NOMO-1 (cell line): ENCODE measurements around the gene CEP135.
"Not testable (repeated sequence)": the region's sequence is repeated elsewhere in the genome, so short reads cannot be mapped to it uniquely, and the experiment has no call there.

Experiments used
- DNase-seq, 2 experiments: peaks; one replicate each; lab custom pipeline; 2025; ENCODE audit not compliant: unreplicated experiment in 2 of 2; lab: John Stamatoyannopoulos, UW

Gene CEP135

DNA sequence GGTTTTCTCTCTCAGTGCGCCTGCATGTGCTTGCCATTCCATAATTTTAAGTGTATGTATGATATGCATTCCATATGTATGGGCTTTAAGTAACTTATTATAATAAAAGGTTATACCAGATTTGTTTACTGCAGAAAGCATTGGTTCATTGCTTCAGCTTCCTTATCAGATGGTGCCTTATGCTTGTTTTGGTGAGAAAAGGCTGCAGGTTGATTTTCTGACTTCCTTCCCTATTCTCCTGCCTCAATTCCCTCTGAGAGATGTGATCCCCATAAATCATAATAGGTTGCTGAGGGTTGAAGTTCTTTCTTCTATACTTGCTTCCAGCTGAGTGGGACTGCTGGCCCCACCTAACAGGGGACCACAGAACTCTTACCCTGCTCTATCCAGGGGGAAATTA lies 10.3 kb upstream of the CEP135 start:
- DNase-seq, result no peak

DNA sequence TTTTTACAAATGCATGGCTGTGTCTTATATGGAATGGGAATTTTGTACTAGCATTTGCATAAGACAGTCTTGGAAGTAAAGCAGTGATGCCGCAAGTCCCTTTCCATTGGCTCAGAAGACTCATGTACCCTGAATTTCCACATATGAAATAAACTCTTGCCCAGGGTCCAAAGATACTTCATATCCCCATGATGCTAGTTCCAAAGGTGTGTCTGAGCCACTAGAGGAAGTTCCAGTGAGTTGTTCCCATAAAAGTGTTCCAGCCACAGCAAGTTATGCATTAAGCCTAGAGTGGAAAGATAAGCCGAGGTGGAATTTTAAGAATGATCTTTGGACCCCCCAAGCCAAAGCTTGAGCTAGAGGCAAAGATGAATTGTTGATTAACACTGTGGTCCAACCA lies 9.3 kb upstream of the CEP135 start:
- DNase-seq, result no peak

DNA sequence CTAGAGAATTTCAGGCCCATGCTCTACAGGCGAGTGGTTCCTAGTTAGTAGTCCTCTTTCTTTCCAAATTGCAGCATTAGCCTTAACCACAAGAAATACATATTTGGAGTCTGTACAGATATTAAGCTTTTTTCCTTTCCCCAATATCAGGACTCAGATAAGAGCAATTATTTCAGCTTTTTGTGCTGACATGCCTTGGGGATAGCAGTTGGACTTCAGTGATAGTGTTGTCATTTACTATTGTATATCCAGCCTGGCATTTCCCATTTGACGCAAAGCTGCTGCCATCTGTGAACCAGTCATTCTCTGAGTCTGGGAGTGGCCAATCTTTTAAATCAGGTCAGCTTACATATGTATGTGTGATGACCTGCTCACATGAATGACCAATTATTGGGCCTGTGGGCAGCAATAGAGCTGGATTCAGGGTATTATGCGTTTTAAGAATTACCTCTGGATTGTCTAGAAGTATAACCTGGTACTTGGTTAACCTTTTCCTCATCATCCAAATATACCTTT lies 6.8 kb upstream of the CEP135 start:
- DNase-seq, result no peak

DNA sequence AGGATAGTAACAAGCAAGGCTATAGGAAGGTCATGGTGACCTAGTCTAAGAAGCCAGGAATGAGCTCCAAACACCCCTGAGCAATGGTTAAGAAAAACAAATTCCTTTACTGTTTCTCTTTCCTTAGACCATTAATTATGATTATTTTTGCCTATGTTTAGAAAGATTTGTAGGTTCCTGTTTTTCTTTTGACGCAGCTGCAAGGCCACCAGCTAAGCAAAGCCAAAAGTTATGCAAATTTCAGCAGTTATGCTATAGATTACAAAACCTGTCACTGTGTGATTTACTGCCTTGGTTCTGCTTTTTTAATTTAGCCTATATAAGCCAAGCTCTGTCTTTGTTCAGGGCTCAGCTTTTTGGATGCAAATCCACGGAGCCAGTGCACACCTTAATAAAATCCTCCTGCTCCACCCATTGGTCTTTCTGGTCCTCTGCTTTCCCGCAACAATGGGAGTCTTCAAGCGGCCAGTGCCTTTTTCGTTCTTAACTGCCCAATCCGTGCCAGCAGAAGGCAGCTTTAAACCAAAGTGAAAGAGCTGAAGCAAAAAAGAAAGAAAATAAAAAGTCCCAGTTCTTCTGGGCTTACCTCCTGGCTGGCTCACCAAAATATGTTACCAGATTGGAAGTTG lies 1.4 kb upstream of the CEP135 start:
- peak; percentile 91 to 95 for DNase-seq

DNA sequence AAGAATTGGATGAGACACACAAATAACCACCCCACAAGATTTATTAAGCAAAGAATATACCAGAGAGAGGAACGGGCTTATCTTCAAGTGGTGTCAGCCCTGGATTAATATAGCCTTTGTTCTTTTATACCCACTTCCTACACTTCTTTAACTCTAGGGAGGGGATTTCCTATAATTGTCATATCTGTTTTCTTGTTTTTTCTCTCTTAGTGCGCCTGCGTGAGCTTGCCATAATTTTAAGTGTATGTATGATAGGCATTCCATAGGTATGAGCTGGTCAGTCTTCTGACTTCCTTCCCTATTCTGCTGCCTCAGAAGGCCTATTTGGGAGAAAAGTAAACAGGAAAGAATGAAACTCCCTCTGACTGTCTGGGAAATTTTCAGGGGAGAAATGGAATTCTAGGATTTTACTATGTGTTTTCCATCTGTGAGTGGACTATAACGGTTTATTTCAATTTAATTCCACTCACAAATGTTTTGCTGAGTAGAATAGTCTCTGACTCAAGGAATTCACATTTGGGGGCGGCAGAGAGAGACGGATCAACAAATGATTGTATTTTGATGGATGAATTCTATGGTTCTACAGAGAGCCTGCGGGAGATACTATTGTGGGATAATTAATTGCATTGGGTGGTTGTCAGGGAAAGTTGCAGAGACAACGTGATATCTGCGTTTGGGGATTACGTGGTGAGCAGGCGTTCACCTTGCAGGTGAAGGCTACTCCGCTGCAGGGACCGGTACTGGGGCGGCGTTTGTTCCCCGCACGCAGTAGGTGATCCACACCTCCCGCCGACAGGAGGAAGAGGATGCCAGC lies 626 bp upstream of the CEP135 start:
- peak in 1 of 2 experiments; percentile 33 for DNase-seq

DNA sequence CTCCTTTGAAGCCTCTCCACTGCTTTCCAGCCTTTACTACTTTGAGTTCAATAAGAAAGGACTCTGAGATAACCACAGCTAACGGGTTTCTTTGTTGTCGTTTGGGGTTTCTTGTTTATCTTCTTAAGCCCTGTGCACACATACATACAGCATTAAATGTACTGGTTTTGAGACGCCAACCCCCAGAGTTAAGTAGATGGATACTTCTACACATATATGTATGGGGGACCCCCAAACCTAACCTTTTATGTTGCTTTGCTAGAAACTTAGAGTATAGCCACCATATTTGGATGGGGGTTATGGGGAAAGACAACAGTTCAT lies 697 bp downstream of the CEP135 start:
- no peak for DNase-seq

DNA sequence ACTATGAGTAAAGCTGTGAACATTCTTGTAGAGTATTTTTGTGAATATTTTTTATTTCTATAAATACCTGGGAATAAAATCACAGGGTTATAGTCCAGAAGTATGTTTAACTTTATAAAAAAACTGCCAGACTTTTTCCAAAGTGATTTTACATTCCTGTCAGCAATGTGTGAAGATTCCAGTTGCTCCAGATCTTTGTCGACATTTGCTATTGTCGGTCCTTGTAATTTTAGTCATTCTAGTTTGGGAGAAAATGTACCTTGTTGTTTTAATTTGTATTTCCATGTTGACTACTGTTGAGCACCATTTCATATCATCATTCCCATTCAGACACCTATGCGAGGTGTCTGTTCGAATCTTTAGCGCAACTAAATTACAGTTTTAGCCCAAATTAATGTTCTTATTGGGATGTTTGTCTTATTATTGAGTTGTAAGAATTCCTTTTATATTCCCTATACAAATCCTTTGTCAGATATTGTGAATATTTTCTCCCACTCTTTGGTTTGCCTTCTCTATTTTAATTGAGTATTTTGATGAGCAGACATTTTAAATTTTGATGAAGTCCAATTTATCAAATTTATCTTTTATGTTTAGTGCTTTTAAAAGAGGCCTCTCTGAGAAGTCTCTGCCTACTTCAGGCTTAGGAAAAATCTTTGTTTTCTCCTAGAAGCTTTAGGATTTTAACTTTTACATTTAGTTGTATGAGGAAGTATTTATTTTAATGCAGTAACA lies 2.6 kb downstream of the CEP135 start:
- no peak for DNase-seq

DNA sequence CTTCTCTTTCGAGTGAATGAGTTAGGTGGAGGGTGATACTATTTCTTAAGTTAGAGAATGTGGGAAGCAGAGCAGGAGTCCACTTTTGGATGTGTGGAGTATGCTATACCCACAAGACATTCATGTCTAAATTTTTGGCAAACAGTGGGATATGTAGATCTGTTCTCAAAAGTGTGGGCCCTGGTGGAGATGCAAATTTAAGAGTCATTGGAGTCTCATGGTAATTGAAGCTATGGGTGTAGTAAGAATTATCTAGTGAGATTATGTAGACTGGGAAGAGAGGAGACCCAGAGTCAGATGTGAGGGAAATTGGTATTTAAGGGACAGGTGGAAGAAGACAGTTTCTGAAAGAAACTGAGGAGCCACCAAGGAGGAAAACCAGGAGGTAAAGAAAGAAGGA lies 7.0 kb downstream of the CEP135 start:
- no peak for DNase-seq

DNA sequence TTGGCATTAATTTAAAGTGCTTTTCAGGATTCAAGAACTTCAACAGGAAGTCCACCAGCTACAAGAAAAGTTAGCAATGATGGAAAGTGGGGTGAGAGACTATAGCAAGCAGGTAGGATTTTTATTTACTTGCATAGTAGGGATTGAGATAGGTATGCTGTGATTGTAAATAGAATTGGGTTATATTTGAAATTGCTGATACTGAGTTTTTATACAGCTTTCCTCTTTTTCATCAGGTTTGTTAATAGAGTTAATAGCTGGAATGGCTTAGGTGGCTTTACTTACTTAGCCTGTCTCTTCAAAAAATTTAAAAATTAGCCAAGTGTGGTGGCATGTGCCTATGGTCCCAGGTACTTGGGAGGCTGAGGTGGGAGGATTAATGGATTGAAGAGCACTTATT lies 10.9 kb downstream of the CEP135 start:
- DNase-seq, result no peak

DNA sequence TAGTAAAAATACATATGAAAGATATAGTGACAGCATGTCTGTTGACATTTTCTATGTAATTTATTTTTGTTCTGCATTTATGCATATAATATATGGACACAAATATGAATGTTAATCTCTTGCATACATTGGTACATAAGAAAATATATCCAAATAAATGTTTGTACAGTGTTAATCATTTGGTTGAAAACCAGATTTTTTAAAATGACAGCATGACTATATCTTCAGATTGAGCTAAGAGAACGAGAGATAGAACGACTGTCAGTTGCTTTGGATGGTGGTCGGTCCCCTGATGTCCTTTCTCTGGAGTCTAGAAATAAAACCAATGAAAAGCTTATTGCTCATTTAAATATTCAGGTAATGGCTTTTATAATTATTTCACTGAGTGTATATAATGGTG lies 15.3 kb downstream of the CEP135 start:
- DNase-seq, result no peak

DNA sequence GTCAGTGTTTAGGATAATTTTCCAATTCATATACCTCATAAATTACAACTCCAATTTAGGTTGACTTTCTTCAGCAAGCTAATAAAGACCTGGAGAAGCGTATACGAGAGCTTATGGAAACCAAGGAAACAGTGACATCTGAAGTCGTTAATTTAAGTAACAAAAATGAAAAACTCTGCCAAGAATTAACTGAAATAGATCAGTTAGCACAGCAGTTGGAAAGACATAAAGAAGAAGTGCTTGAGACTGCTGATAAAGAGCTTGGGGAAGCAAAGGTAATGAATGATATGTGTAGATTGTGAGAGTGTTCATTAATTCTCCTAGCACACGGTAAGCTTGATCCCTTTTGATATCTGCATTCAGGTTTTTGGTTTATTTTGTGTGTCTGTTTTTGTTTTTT lies 16.8 kb downstream of the CEP135 start:
- DNase-seq, result no peak

DNA sequence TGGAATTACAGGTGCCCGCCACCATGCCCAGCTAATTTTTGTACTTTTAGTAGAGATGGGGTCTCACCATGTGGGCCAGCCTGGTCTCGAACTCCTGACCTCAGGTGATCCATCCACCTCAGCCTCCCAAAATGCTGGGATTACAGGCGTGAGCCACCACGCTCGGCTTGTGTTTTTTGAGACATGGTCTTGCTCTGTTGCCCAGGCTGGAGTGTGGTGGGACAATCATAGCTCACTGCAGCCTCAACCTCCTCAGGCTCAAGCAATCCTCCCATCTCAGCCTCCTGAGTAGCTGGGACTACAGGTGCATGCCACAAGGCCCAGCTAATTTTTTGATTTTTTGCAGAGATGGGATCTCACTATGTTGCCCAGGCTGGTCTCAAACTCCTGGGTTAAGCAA lies 17.6 kb downstream of the CEP135 start:
- not testable (repeated sequence) for DNase-seq

DNA sequence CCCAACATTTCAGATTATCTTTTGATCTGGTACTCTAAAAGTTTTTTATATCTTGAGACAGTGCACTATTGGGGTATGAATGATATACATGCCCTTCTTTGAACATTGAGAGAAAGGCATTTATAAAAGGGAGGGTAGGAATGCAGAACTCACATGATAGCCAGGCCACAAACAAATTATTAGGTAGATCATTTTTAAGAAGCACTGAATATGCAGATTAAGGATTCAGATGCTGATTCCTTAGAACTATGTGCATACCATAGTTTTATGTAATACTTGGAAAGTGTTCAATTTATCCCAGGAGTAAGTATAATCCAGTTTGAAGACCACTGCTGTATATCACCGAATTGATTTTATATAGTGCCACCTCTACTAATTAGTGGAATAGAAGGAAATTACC lies 18.6 kb downstream of the CEP135 start:
- DNase-seq, result no peak

DNA sequence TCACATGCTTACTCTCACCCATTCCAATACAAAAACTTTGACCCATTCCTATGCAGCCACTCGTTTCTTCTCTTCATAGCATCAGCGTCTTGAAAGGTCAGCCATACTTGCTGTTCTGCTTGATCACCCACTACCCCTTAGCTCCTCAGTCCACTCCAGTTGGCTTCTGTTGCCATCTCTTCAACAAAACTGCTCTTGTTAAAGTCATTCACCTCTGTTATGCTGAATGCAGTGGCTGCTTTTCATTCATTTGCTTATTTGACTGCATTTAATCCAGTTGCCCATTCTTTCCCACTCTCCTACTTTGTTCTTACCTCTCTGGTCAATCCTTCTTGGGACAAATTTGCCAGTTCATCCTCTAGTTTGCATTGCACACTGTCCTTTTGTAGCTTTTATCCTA lies 24.9 kb downstream of the CEP135 start:
- DNase-seq, result no peak

DNA sequence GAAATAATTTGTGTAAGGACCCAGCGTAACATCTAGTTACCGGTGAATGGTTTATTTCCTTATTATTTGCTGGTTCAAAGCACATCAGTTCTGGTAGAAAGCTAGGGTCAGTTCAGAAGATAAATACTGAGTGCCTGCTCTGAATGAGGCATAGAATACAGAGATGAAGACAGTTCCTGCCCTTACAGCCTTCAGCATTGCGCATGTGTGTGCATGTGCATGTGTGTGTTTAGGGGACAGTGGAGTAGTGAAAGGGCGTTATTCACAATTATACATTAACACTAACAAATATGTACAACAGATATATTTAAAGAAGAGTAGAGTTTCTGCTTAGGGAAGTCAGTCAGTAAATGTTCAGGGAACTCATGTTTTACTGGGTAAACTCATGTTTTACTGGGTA lies 29.1 kb downstream of the CEP135 start:
- DNase-seq, result no peak

DNA sequence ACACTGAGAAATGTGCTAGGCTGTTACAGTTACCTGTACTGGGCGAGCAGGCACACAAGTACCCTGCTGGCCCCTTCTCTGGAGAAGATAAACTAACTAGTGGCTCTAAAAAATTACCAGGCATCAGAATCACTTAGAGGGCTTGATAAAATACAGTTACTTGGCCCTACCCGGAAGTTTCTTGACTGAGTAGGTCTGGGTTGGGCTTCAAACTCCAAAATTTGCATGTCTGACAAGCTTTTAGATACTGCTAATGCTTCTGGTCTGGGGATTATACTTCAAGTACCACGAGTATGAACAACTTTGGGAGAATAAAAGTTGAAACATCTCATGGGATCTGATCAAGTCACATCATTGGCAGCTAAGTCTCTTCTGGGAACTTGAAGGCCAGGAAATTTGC lies 30.8 kb downstream of the CEP135 start:
- DNase-seq, result no peak

DNA sequence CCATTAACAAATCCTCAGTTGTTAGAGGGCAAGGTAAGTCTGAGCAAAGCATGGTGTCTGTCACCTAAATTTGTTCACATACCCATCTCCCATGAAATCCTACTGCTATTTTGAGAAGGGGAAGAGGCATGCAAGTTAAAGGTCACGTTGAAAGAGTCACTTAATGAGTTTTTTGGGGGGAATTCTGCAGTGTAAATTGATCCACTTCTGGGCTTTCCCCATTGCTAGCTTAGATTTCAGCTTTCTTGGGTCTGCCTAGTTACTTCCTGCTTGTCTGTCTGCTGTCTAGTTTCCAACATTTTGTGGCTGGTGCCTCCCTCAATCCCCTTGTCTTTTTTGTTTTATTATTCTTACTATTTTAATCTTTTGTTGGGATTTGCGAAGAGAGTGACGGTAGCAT lies 32.0 kb downstream of the CEP135 start:
- DNase-seq, result no peak

DNA sequence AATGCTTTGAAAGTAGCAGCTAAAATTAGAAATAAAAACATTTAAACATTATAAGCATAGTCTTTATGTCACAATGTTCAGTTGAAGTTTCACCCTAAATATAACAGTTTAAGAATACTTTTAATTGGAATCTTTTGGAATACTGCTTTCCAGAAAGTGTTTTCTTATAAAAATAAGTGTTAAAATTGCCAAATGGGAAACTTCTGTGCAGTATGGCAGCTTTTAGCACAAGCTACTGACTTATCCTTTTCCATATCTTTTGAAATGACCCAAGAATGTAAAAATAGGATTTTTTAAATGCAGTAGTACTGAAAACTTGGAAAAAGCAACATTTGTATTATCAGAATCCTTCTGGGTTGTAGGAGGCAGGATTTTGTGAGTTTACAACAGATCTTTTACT lies 34.2 kb downstream of the CEP135 start:
- no peak for DNase-seq

DNA sequence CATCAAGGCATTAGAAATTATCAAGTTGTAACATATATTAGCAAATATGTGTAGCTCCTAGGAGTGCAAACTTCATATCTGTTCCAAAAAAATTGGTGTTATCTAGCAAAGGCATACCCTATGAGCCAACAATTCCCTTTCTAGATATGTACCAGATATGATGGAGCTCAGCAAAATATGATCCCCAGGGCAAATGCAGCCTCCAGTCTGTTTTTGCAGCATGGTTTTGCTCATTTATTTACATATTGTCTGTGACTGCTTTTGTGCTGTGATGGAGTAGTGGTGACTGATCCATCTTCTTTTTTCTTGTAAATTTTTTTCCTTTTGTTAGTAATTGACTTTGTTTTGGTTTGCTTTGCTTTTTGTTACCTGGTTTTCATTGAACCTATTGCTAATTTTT lies 41.0 kb downstream of the CEP135 start:
- no peak for DNase-seq

DNA sequence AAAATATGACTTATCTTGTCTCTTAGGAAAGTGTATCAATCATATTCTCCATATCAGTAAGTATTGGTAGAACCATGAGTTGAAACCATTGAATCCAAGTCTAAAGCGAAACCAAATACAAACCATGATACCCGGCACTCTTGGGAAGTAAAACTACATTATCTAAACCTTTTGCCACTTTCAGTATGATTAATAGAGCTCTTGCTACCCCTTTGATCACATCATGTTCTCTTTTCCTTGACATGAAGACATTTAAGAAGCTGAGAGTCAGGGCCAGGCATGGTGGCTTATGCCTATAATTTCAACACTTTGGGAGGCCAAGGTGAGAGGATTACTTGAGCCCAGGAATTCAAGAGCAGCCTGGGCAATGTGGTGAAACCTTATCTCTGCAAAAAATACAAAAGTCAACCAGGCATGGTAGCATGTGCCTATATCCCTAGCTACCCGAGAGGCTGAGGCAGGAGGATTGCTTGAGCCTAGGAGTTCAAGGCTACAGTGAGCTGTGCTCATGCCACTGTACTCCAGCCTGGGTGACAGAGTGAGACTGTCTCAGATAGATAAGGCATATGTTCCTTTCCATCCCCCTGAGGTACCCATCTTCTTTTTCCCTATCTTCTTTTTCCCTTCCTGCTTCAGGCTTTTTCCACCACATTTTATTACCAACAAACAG lies 45.4 kb downstream of the CEP135 start:
- no peak for DNase-seq

DNA sequence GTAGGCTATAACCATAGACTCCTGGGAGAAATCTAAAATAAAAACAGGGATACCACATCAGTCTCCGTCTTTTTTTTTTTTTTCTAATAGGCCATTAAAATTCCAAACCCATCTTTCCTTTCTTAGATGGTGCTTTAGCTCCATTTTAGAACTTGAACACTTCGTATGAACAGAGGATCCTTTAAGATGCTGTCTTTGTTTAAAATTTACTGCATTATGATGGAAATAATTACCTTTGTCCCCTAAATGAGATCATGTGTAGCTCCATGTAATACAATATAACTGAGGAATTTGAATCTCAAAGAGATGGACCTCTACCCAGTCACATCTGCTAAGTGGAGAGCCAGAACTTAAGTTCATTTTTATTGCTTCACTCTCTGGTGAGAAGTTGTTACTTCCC lies 47.9 kb downstream of the CEP135 start:
- no peak for DNase-seq
